ENCODE data around the gene ZSCAN5A. TPM values are rescaled to one million over a fixed set of nuclear protein-coding genes. Genes with fewer than 3 reads are reported as not detected.

Gene ZSCAN5A
- total and polyA plus RNA-seq, 9 of the 15 experiments (the other 6 are each of a cell fraction or from before 2014, with no cell fraction given), result 5.8 to 15.3 (median 11.8) TPM

DNA sequence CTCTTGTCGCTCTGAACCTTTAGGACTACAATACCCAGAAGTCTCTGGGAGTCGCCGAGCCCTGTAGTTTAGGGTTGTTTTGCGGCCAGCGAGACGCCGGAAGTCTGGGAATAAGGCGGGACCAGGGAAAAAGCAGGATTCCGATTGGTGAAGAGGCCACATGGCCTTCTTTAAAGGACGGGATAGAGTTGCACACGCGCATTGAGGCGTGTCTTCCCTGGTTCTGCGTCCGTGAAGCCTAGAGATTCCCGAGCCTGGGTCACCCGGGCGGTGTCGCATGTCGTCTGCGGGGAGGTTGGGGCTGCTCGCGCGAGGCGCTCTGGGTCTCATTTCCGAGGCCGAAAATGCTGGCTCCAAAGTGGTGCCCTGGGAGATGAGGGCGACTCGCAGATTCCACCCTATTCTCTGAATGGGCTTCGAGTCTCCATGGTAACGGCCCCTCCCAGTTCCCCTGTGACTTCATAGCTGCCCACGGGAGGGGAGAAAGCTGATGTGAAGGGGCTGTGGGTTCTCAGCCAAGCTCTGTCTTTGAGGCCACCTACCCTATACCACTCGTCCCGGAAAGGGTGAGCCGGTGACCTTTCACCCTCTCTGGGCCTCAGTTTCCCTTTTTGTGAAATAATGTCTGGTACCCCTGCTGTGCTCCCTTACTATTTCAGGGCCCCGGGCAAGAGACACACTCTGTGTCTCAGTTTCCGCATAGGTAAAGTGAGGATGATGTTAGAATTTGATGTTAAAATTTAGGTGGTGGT, 614 bp upstream of the ZSCAN5A start (continued):
- TF ChIP-seq, protein P1, sequence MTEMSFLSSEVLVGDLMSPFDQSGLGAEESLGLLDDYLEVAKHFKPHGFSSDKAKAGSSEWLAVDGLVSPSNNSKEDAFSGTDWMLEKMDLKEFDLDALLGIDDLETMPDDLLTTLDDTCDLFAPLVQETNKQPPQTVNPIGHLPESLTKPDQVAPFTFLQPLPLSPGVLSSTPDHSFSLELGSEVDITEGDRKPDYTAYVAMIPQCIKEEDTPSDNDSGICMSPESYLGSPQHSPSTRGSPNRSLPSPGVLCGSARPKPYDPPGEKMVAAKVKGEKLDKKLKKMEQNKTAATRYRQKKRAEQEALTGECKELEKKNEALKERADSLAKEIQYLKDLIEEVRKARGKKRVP (CRISPR knock-in tag; IDR thresholded peaks at IDR 0.05), result no peak
- no peak for TF ChIP-seq XRCC5 (IDR thresholded peaks at IDR 0.05; ENCODE audit: low read depth, low read length)
- no peak for TF ChIP-seq ZNF507 (tag; conservative IDR thresholded peaks at IDR 0.05)
- TF ChIP-seq IRF2 (CRISPR knock-in tag; IDR thresholded peaks at IDR 0.05), result no peak
- TF ChIP-seq TEAD4 (IDR thresholded peaks at IDR 0.05; ENCODE audit: low read length), result no peak
- no peak for TF ChIP-seq TEAD4 (CRISPR knock-in tag; IDR thresholded peaks at IDR 0.05; ENCODE audit: borderline replicate concordance)
- no peak for TF ChIP-seq RAD21 (CRISPR knock-in tag; conservative IDR thresholded peaks at IDR 0.05 in 1 of 2, IDR thresholded peaks at IDR 0.05 in 1 of 2)
- no peak for TF ChIP-seq KDM1A (IDR thresholded peaks at IDR 0.05)
- no peak for TF ChIP-seq CBX8 (IDR thresholded peaks at IDR 0.05; ENCODE audit: borderline replicate concordance, extremely low read depth, low read depth, low read length, poor library complexity, severe bottlenecking)
- TF ChIP-seq OTX1 (CRISPR knock-in tag; IDR thresholded peaks at IDR 0.05), result no peak
- TF ChIP-seq HNRNPH1 (optimal IDR thresholded peaks at IDR 0.05; ENCODE audit: low read depth, low read length), result no peak
- TF ChIP-seq RBM25 (IDR thresholded peaks at IDR 0.05; ENCODE audit: low read depth, low read length, severe bottlenecking), result no peak
- no peak for TF ChIP-seq E2F3 (CRISPR knock-in tag; IDR thresholded peaks at IDR 0.05)
- TF ChIP-seq ZNF174 (CRISPR knock-in tag; IDR thresholded peaks at IDR 0.05), result no peak
- TF ChIP-seq, protein P2, sequence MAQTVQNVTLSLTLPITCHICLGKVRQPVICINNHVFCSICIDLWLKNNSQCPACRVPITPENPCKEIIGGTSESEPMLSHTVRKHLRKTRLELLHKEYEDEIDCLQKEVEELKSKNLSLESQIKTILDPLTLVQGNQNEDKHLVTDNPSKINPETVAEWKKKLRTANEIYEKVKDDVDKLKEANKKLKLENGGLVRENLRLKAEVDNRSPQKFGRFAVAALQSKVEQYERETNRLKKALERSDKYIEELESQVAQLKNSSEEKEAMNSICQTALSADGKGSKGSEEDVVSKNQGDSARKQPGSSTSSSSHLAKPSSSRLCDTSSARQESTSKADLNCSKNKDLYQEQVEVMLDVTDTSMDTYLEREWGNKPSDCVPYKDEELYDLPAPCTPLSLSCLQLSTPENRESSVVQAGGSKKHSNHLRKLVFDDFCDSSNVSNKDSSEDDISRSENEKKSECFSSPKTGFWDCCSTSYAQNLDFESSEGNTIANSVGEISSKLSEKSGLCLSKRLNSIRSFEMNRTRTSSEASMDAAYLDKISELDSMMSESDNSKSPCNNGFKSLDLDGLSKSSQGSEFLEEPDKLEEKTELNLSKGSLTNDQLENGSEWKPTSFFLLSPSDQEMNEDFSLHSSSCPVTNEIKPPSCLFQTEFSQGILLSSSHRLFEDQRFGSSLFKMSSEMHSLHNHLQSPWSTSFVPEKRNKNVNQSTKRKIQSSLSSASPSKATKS (CRISPR knock-in tag; IDR thresholded peaks at IDR 0.05), result no peak
- TF ChIP-seq CBFA2T2 (conservative IDR thresholded peaks at IDR 0.05), result no peak
- TF ChIP-seq GTF2A2 (tag; IDR thresholded peaks at IDR 0.05), result no peak
- TF ChIP-seq ZNF263 (CRISPR knock-in tag; IDR thresholded peaks at IDR 0.05; ENCODE audit: borderline replicate concordance), result no peak
- TF ChIP-seq ARID2 (IDR thresholded peaks at IDR 0.05), result no peak

Measured in K562 (cell line).